ENCODE measurements around the gene TRIO. TPM values are rescaled to one million over a fixed set of nuclear protein-coding genes. Genes with fewer than 3 reads are reported as not detected.

The TRIO gene
- total and polyA plus RNA-seq, 11 donors: 35.2 to 99.1 (median 58.4) TPM

- Histone ChIP-seq H3K4me3 (no peak overlapping the region), H3K27ac (no peak overlapping the region), H3K36me3 (peaks cover 0 to 100% (median 98%) of the 10 kb centered on the region in 9 donors), H3K4me1 (peaks cover 0 to 5% (median 0%) of the 10 kb centered on the region in 12 donors), H3K9me3 (no peaks in the 10 kb centered on the region), H3K27me3 (no peaks in the 10 kb centered on the region)
- DNase-seq (no peak), ATAC-seq (no peak)
- intact Hi-C loops (cut with DNase I): no loop called here
- TF ChIP-seq CTCF (IDR thresholded peaks at IDR 0.05) (no peak), POLR2A (IDR thresholded peaks at IDR 0.05) (no peak)
- 86 to 93% (median 88%) methylated on average over 3 of the region's 3 CpGs for whole genome bisulfite sequencing, 4 donors
Observed at GRCh38 chr5:14479143-14479696, 336.1 kb downstream of the TRIO start.

GRCh38 chr5:14481349-14481748 is 338.2 kb downstream of the TRIO start:
- Histone ChIP-seq H3K4me1 (peaks cover 0 to 5% (median 0%) of the 10 kb centered on the region in 12 donors), H3K27me3 (no peaks in the 10 kb centered on the region), H3K27ac (no peak overlapping the region), H3K36me3 (peaks cover 0 to 100% (median 98%) of the 10 kb centered on the region in 9 donors), H3K9me3 (no peaks in the 10 kb centered on the region), H3K4me3 (no peak overlapping the region)
- ATAC-seq (no peak), DNase-seq (no peak)
- intact Hi-C loops (cut with DNase I): loop anchor here in 1 of 10 donors (10.0 kb wide), 1 partner anchor 173 kb away; no protein-coding TSS in a partner anchor
- TF ChIP-seq CTCF (IDR thresholded peaks at IDR 0.05) (no peak), POLR2A (IDR thresholded peaks at IDR 0.05) (no peak)
- WGBS, 4 donors: 86 to 94% (median 89%) methylated on average over 8 of the region's 8 CpGs

- no peaks in the 10 kb centered on the region for H3K27me3 ChIP-seq
- peaks cover 0 to 100% (median 98%) of the 10 kb centered on the region in 9 donors for H3K36me3 ChIP-seq
- 79 to 88% (median 86%) methylated on average over 5 of the region's 5 CpGs for whole genome bisulfite sequencing, 4 donors
- intact Hi-C loops (cut with DNase I): loop anchor here in 1 of 10 donors (10.0 kb wide), 1 partner anchor 173 kb away; no protein-coding TSS in a partner anchor
- no peak for DNase-seq
- no peaks in the 10 kb centered on the region for H3K9me3 ChIP-seq
- no peak for ATAC-seq
- no peak overlapping the region for H3K4me3 ChIP-seq
- no peak for TF ChIP-seq CTCF (IDR thresholded peaks at IDR 0.05)
- H3K4me1 ChIP-seq: peaks cover 0 to 5% (median 0%) of the 10 kb centered on the region in 12 donors
- H3K27ac ChIP-seq: no peak overlapping the region
Observed at GRCh38 chr5:14482085-14482484, 338.9 kb downstream of the TRIO start.

GRCh38 chr5:14483504-14484157 is 340.5 kb downstream of the TRIO start:
- peaks cover 0 to 5% (median 0%) of the 10 kb centered on the region in 12 donors for H3K4me1 ChIP-seq
- H3K27ac ChIP-seq: no peak overlapping the region
- DNase-seq: no peak
- peaks cover 0 to 98% (median 95%) of the 10 kb centered on the region in 9 donors for H3K36me3 ChIP-seq
- intact Hi-C loops (cut with DNase I): loop anchor here in 1 of 10 donors (10.0 kb wide), 1 partner anchor 171 kb away; no protein-coding TSS in a partner anchor
- TF ChIP-seq POLR2A (IDR thresholded peaks at IDR 0.05) (no peak), CTCF (IDR thresholded peaks at IDR 0.05) (no peak)
- peak in 2 of 4 donors; percentile 15 to 25 for ATAC-seq
- no peaks in the 10 kb centered on the region for H3K9me3 ChIP-seq
- no peak overlapping the region for H3K4me3 ChIP-seq
- 87 to 94% (median 92%) methylated on average over 13 to 16 of the region's 16 CpGs for WGBS, 4 donors
- H3K27me3 ChIP-seq: no peaks in the 10 kb centered on the region
